ENCODE results near the gene RNF144A. TPM values are rescaled to one million over a fixed set of nuclear protein-coding genes. Genes with fewer than 3 reads are reported as not detected.

Gene RNF144A
- total and polyA plus RNA-seq, 9 donors, result 10.4 to 47.7 (median 23.9) TPM

DNA sequence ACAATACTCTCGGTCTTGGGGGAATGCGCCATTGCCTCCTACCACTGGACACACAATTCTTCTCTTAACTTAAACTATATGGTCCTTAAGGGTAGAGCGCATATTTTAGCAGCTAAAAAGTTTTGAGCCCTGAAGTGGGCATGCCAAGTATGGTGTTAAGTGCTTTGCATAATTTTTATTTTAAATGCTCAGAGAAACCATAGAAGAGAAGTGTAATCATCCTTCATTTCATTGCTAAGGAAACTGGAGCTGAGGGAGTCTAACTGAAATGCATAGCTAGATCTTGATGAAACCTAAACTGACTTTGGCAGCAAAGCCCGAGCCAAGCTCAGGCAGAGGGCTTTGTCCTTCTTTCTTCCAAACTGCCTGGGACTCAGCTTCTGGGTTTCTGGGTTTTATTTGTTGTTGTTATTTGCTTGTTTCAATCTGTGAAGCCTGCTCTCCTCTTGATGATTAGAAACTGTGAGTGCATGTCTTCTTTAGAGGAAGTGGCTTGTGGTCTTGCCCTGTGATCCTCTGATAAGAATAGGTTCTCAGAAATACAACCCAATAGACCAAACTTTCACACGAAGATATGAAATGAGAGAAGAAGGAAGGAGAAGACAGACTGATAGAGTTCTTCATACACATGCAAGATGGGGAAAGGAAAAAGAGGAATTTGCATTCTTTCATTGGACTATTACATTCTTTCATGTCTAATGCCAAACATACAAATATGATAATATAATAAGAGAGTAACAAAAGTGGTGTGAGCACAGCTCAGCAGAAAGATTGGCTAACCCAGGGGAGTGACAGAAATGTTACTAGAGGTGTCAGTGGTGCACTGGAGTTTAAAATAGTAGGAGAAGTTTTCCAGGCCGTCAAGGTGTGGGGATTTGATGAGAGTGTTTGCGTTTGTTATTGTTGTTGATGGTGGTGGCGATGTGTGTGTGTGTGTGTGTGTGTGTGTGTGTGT lies 7.5 kb upstream of the RNF144A start:
- Histone ChIP-seq H3K27me3 (no peaks in the 10 kb centered on the region), H3K36me3 (no peaks in the 10 kb centered on the region), H3K4me3 (no peak overlapping the region), H3K27ac (no peak overlapping the region), H3K9me3 (no peaks in the 10 kb centered on the region), H3K4me1 (ENCODE audit: insufficient read depth) (no peaks in the 10 kb centered on the region)
- DNase-seq, result no peak
- 79 to 87% (median 82%) methylated on average over 8 of the region's 8 CpGs for WGBS, 3 donors
- intact Hi-C loops (cut with DNase I), result loop anchor here in 1 of 4 donors (10.0 kb wide), 1 partner anchor 125 kb away; no protein-coding TSS in a partner anchor
- TF ChIP-seq CTCF (IDR thresholded peaks at IDR 0.05), result no peak
- TF ChIP-seq EP300 (IDR thresholded peaks at IDR 0.05), result no peak
- no peak for TF ChIP-seq POLR2A (IDR thresholded peaks at IDR 0.05)

GRCh38 chr2:6911721-6912120 lies 5.5 kb upstream of the RNF144A start:
- no peak overlapping the region for H3K27ac ChIP-seq

GRCh38 chr2:6913415-6914157 lies 3.6 kb upstream of the RNF144A start:
- H3K27me3 ChIP-seq, result no peaks in the 10 kb centered on the region
- TF ChIP-seq EP300 (IDR thresholded peaks at IDR 0.05) (no peak), CTCF (IDR thresholded peaks at IDR 0.05) (no peak), POLR2A (IDR thresholded peaks at IDR 0.05) (no peak)
- H3K4me3 ChIP-seq, result no peak overlapping the region
- no peaks in the 10 kb centered on the region for H3K36me3 ChIP-seq
- intact Hi-C loops (cut with DNase I), result loop anchor here in 1 of 4 donors (10.0 kb wide), 1 partner anchor 121 kb away; no protein-coding TSS in a partner anchor
- H3K9me3 ChIP-seq, result no peaks in the 10 kb centered on the region
- WGBS, 3 donors, result 81 to 86% (median 83%) methylated on average over 9 of the region's 9 CpGs
- H3K27ac ChIP-seq, result no peak overlapping the region
- no peaks in the 10 kb centered on the region for H3K4me1 ChIP-seq (ENCODE audit: insufficient read depth)
- no peak for DNase-seq

More at GRCh38 chr2:6911721-6912120, 5.5 kb upstream of the RNF144A start:
- TF ChIP-seq POLR2A (IDR thresholded peaks at IDR 0.05) (no peak), EP300 (IDR thresholded peaks at IDR 0.05) (no peak), CTCF (IDR thresholded peaks at IDR 0.05) (no peak)
- no peaks in the 10 kb centered on the region for H3K4me1 ChIP-seq (ENCODE audit: insufficient read depth)
- no peaks in the 10 kb centered on the region for H3K9me3 ChIP-seq
- no peaks in the 10 kb centered on the region for H3K27me3 ChIP-seq
- no peaks in the 10 kb centered on the region for H3K36me3 ChIP-seq
- intact Hi-C loops (cut with DNase I), result loop anchor here in 1 of 4 donors (10.0 kb wide), 1 partner anchor 123 kb away; no protein-coding TSS in a partner anchor
- H3K4me3 ChIP-seq, result no peak overlapping the region
- DNase-seq, result no peak

DNA sequence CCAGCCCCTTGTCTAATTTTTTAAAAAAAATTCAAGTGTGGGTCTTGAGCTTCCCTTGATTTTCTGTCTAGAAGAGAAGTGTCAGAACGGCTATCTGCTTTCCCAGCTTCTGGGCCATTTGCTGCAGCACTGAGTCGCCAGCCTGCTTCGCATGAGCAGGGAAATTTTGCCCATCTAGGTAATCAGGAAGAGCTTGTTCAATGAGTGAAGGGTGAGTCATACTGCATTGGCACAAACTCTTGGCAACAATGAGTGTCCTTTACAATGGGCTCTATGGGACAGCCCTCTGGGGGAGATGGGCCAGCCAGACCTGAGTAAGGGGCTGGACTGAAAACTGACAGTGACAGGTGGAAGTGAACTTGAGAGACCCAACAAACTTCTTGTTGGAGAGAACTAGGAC lies 2.4 kb upstream of the RNF144A start:
- DNase-seq, result no peak
- H3K27ac ChIP-seq, result no peak overlapping the region
- H3K4me1 ChIP-seq (ENCODE audit: insufficient read depth), result peaks cover 2% of the 10 kb centered on the region
- intact Hi-C loops (cut with DNase I), result loop anchor here (5.0 to 10.0 kb wide), 4 partner anchors 112 to 127 kb away; no protein-coding TSS in a partner anchor
- H3K27me3 ChIP-seq, result no peaks in the 10 kb centered on the region
- 92 to 97% (median 95%) methylated on average over 3 of the region's 3 CpGs for WGBS, 3 donors
- H3K9me3 ChIP-seq, result no peaks in the 10 kb centered on the region
- H3K4me3 ChIP-seq, result no peak overlapping the region
- no peaks in the 10 kb centered on the region for H3K36me3 ChIP-seq
- no peak for TF ChIP-seq CTCF (IDR thresholded peaks at IDR 0.05)
- no peak for TF ChIP-seq POLR2A (IDR thresholded peaks at IDR 0.05)
- TF ChIP-seq EP300 (IDR thresholded peaks at IDR 0.05), result no peak

Measured in ovary (tissue), 9 donors.